Common myeloid progenitor, CD34-positive (primary cell): ENCODE measurements around the gene CSF1.
"Not testable (repeated sequence)": the region's sequence is repeated elsewhere in the genome, so short reads cannot be mapped to it uniquely, and the experiment has no call there.

Source experiments
- CTCF ChIA-PET: fragments of 350-600 bp; sonication (Branson Sonifier 250); formaldehyde crosslinking; loops from one replicate; lab custom pipeline; 2021; ENCODE audit warnings: antibody characterized with exemption; lab: Charles Lee
- POLR2A ChIA-PET: fragments of 350-600 bp; sonication (Branson Sonifier 250); formaldehyde crosslinking; loops from one replicate; lab custom pipeline; 2021; ENCODE audit warnings: antibody characterized with exemption; lab: Charles Lee
- DNase-seq, 3 donors: peaks; one replicate each; pipeline versions ENCODE4 v3.0.0 to v3.0.0-alpha.2; 2013
- H3K27ac ChIP-seq, 2 experiments: 1 replicate in 1 of 2; 2 replicates in 1 of 2; pipeline ENCODE4 v1.7.0; 2013; ENCODE audit warnings: inconsistent platforms in 2 of 2, low read length in 2 of 2, mild to moderate bottlenecking in 2 of 2, low read depth in 1 of 2, moderate library complexity in 1 of 2; ENCODE audit not compliant: severe bottlenecking in 2 of 2, insufficient read depth in 1 of 2, poor library complexity in 1 of 2
- H3K27me3 ChIP-seq, 5 experiments: replicated peaks in 2 of 5; 1 replicate in 3 of 5; 2 replicates in 2 of 5; pipeline versions ENCODE4 v1.6.1 to v1.7.0; 2013; ENCODE audit warnings: low read length in 4 of 5, mild to moderate bottlenecking in 2 of 5, moderate library complexity in 2 of 5, inconsistent platforms in 1 of 5; ENCODE audit not compliant: insufficient read depth in 5 of 5, control insufficient read depth in 4 of 5
- H3K36me3 ChIP-seq, 4 experiments: 1 replicate in 2 of 4; 2 replicates in 2 of 4; pipeline versions ENCODE4 v1.6.1 to v1.7.0; 2013; ENCODE audit warnings: low read length in 3 of 4, control low read depth in 1 of 4, mild to moderate bottlenecking in 1 of 4; ENCODE audit not compliant: control insufficient read depth in 4 of 4, insufficient read depth in 4 of 4
- H3K4me1 ChIP-seq, 4 experiments: 1 replicate in 3 of 4; 2 replicates in 1 of 4; pipeline versions ENCODE4 v1.6.1 to v1.7.1; 2013; ENCODE audit warnings: low read length in 3 of 4, mild to moderate bottlenecking in 3 of 4, control low read depth in 1 of 4, inconsistent platforms in 1 of 4, moderate library complexity in 1 of 4; ENCODE audit not compliant: control insufficient read depth in 4 of 4, insufficient read depth in 4 of 4; ENCODE audit errors: control extremely low read depth in 1 of 4
- H3K4me3 ChIP-seq, 7 experiments: 1 replicate in 4 of 7; 2 replicates in 3 of 7; pipeline versions ENCODE4 v1.5.1 to v1.7.0; 2013; ENCODE audit warnings: mild to moderate bottlenecking in 7 of 7, low read length in 6 of 7, moderate library complexity in 6 of 7, inconsistent platforms in 2 of 7, low read depth in 2 of 7, control low read depth in 1 of 7; ENCODE audit not compliant: insufficient read depth in 4 of 7, control insufficient read depth in 1 of 7; ENCODE audit errors: extremely low read depth in 1 of 7
- H3K9me3 ChIP-seq, 5 experiments: 1 replicate in 4 of 5; 2 replicates in 1 of 5; pipeline versions ENCODE4 v1.6.1 to v1.7.1; 2013; ENCODE audit warnings: low read length in 4 of 5, mild to moderate bottlenecking in 2 of 5, inconsistent platforms in 1 of 5, low read depth in 1 of 5, moderate library complexity in 1 of 5; ENCODE audit not compliant: control insufficient read depth in 4 of 5, insufficient read depth in 2 of 5; ENCODE audit errors: control extremely low read depth in 1 of 5
- WGBS: methylation state at CpG from one replicate; pipeline ENCODE4 v1.1.5; 2013; ENCODE audit not compliant: insufficient coverage; 5-methylcytosine and 5-hydroxymethylcytosine counted together

The CSF1 gene

DNA sequence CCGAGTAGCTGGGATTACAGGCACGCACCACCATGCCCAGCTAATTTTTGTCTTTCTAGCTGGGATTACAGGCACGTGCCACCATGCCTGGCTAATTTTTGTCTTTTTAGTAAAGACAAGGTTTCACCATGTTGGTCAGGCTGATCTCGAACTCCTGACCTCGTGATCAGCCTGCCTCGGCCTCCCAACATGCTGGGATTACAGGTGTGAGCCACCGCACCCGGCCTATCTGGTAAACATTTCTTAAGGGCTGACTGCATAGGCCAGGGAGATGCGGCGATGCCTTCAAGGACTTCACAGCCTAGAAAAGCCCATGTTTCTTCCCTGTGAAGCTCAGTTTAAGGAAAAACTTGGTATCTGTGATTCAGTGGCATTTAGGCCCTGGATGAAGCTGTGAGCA is 9.7 kb downstream of the CSF1 start:
- H3K4me3 ChIP-seq, H3K27me3 ChIP-seq, H3K4me1 ChIP-seq, H3K9me3 ChIP-seq, DNase-seq, H3K27ac ChIP-seq: not testable (repeated sequence)
- peaks cover 0 to 11% (median 3%) of the 10 kb centered on the region in 4 experiments for H3K36me3 ChIP-seq
- WGBS = 99% methylated on average over 10 of the region's 10 CpGs
- POLR2A ChIA-PET = interaction anchor here (0.6 kb wide), 1 partner anchor 143 kb away, joined by 3 read pairs; no protein-coding TSS in a partner anchor
- CTCF ChIA-PET = interaction anchor here (1.1 to 4.1 kb wide), 6 partner anchors 10 to 146 kb away, joined by 3 to 20 read pairs (median 4); partner anchors contain the start of gene AHCYL1

DNA sequence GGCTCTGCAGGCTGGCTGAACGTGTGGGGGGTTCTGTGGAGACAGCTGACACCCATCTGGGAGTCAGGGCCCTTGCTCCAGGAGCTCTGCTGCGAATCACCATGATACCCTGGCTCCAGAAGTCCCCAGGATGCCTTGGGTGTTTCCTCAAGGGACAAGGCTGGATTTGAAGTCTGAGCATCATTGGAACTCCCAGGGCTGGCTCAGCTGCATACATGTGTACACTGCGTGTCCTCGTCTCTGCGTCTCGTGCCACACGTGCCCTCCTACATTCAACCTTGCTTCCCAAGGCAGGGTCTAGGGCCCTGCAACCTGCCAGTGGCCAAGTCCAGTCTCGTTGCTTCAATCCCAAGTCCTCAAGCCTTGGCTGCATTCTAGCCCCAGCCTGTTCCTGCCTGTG is 11.7 kb downstream of the CSF1 start:
- peaks cover 0 to 2% (median 0%) of the 10 kb centered on the region in 4 experiments for H3K4me1 ChIP-seq
- no peak for DNase-seq
- no peak overlapping the region for H3K4me3 ChIP-seq
- no peak overlapping the region for H3K27ac ChIP-seq
- ChIA-PET POLR2A (no interaction called here), CTCF (interaction anchor here (1.0 to 2.1 kb wide), 6 partner anchors 9 to 145 kb away, joined by 3 to 7 read pairs (median 4); partner anchors contain the start of gene AHCYL1)
- peaks cover 0 to 11% (median 2%) of the 10 kb centered on the region in 4 experiments for H3K36me3 ChIP-seq
- no peaks in the 10 kb centered on the region for H3K9me3 ChIP-seq
- no peaks in the 10 kb centered on the region for H3K27me3 ChIP-seq
- WGBS = 94% methylated on average over 7 of the region's 8 CpGs

DNA sequence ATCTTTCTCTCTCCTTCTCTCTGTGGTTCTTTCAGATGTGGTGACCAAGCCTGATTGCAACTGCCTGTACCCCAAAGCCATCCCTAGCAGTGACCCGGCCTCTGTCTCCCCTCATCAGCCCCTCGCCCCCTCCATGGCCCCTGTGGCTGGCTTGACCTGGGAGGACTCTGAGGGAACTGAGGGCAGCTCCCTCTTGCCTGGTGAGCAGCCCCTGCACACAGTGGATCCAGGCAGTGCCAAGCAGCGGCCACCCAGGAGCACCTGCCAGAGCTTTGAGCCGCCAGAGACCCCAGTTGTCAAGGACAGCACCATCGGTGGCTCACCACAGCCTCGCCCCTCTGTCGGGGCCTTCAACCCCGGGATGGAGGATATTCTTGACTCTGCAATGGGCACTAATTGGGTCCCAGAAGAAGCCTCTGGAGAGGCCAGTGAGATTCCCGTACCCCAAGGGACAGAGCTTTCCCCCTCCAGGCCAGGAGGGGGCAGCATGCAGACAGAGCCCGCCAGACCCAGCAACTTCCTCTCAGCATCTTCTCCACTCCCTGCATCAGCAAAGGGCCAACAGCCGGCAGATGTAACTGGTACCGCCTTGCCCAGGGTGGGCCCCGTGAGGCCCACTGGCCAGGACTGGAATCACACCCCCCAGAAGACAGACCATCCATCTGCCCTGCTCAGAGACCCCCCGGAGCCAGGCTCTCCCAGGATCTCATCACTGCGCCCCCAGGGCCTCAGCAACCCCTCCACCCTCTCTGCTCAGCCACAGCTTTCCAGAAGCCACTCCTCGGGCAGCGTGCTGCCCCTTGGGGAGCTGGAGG is 12.7 kb downstream of the CSF1 start:
- ChIA-PET POLR2A (no interaction called here), CTCF (interaction anchor here (0.8 to 2.1 kb wide), 13 partner anchors 9 to 149 kb away, joined by 3 to 9 read pairs (median 4); partner anchors contain the start of gene AHCYL1)
- Histone ChIP-seq H3K9me3 (no peaks in the 10 kb centered on the region), H3K36me3 (peaks cover 0 to 6% (median 1%) of the 10 kb centered on the region in 4 experiments), H3K27ac (no peak overlapping the region), H3K27me3 (no peaks in the 10 kb centered on the region), H3K4me1 (no peaks in the 10 kb centered on the region), H3K4me3 (no peak overlapping the region)
- whole genome bisulfite sequencing = 91% methylated on average over 12 of the region's 17 CpGs
- DNase-seq = peak in 1 of 3 donors; percentile 37

GRCh38 chr1:109923946-109924275 is 13.3 kb downstream of the CSF1 start:
- Histone ChIP-seq H3K9me3 (no peaks in the 10 kb centered on the region), H3K4me3 (no peak overlapping the region), H3K36me3 (peaks cover 0 to 2% (median under 1%) of the 10 kb centered on the region in 4 experiments), H3K27me3 (no peaks in the 10 kb centered on the region), H3K27ac (no peak overlapping the region), H3K4me1 (no peaks in the 10 kb centered on the region)
- ChIA-PET CTCF (interaction anchor here (1.0 to 2.1 kb wide), 10 partner anchors 10 to 283 kb away, joined by 3 to 9 read pairs (median 4); no protein-coding TSS in a partner anchor), POLR2A (no interaction called here)
- no peak for DNase-seq
- WGBS = 98% methylated on average over 12 of the region's 12 CpGs

DNA sequence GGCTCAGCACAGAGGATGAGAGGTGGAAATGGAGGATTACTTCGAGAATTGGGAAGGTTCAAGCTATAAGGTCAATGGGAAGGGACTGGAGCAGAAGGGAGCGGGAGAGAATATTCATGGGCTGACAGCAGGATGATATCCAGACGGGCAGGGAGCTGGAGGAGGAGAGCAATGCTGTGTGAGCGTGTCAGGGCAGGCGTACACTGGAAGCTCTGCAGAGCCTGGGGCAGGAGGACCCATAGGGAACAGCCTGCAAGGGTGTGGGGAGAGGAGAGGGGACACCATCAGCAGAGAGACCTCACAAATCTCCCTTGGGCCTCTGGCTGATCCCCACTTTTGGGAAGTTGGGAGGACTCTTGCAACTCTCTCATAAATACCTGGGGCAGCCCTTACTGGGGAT is 13.7 kb downstream of the CSF1 start:
- H3K27me3 ChIP-seq = no peaks in the 10 kb centered on the region
- H3K4me3 ChIP-seq = no peak overlapping the region
- DNase-seq = no peak
- no peak overlapping the region for H3K27ac ChIP-seq
- 95% methylated on average over 5 of the region's 5 CpGs for WGBS
- H3K9me3 ChIP-seq = no peaks in the 10 kb centered on the region
- H3K4me1 ChIP-seq = no peaks in the 10 kb centered on the region
- CTCF ChIA-PET = interaction anchor here (1.0 to 1.8 kb wide), 8 partner anchors 10 to 283 kb away, joined by 3 to 9 read pairs (median 4); no protein-coding TSS in a partner anchor
- POLR2A ChIA-PET = no interaction called here
- H3K36me3 ChIP-seq = peaks cover 0 to 5% (median under 1%) of the 10 kb centered on the region in 4 experiments

DNA sequence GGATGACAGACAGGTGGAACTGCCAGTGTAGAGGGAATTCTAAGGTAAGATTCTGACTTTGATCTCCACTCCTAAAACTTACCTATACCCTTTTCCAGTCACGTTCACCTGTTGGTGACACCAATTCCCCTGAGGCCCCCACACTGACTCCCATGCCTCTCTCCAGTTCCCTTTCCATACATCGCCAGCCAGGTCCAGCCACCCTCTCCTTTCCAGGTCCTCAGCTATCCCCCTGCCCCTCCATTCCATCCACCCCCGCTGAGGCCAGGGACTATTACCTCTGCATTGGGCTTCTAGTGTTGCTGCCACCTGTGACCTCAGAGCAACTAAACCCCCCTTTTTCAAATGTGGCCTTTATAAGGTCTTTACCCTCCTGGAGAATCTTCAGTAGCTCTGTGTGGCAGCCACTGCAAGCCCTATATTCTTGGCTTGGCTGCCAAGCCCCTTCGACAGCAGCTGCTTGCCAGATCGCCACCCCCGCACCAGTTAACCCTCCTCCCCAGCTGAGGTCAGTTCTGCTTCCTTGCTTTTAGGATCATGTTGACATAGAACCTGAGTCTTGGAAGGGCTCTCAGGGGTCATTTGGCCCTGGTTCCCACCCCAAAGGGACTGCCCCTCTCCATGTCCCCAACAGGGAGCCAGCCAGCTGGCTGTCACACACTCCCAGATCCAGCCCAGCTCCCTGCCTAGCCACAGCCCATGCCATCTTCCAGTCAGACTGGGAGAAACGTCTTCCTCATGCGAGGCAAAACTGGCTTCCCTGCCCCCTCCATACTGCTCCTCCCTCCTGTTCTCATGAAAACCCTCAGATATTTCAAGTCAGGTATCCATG is 14.7 kb downstream of the CSF1 start:
- H3K27ac ChIP-seq = no peak overlapping the region
- no peaks in the 10 kb centered on the region for H3K9me3 ChIP-seq
- H3K4me3 ChIP-seq = no peak overlapping the region
- ChIA-PET POLR2A (no interaction called here), CTCF (interaction anchor here (0.9 to 1.7 kb wide), 6 partner anchors 11 to 139 kb away, joined by 3 to 5 read pairs (median 4); no protein-coding TSS in a partner anchor)
- no peak for DNase-seq
- H3K36me3 ChIP-seq = peaks cover 0 to 8% (median under 1%) of the 10 kb centered on the region in 4 experiments
- no peaks in the 10 kb centered on the region for H3K4me1 ChIP-seq
- H3K27me3 ChIP-seq = no peaks in the 10 kb centered on the region
- WGBS = 100% methylated on average over 7 of the region's 8 CpGs
